H1 (cell line): ENCODE results near the gene ZNF775. TPM values are rescaled to one million over a fixed set of nuclear protein-coding genes. Genes with fewer than 3 reads are reported as not detected.
A peak's percentile ranks its signal among the peaks of the same experiment; 100 is the strongest.

ENCODE experiments used
- CTCF ChIA-PET: fragments of 300-600 bp; sonication (Branson Sonifier 250); formaldehyde crosslinking; loops from one replicate; lab custom pipeline; 2021; ENCODE audit not compliant: partially characterized antibody; lab: Charles Lee
- POLR2A ChIA-PET: fragments of 300-600 bp; sonication (Branson Sonifier 250); formaldehyde crosslinking; loops from one replicate; lab custom pipeline; 2021; ENCODE audit warnings: inconsistent platforms; ENCODE audit not compliant: partially characterized antibody; lab: Charles Lee
- DNase-seq, 2 experiments: peaks; one replicate each; pipeline versions ENCODE4 v3.0.0 to v3.0.0-alpha.2; 2010 to 2022; ENCODE audit warnings: low spot score in 2 of 2, low read depth in 1 of 2, mixed read lengths in 1 of 2
- FAIRE-seq: peaks from 2 replicates; lab custom pipeline; 2011; peaks lifted over from hg19 to GRCh38; lab: Jason Lieb, UNC
- H2AFZ ChIP-seq: 2 replicates; pipeline ENCODE4 v1.8.1; 2012; ENCODE audit warnings: low read length, inconsistent platforms
- H2AK5ac ChIP-seq: 2 replicates; pipeline ENCODE4 v1.6.1; 2013; ENCODE audit warnings: low read depth, low read length
- H2BK120ac ChIP-seq: replicated peaks from 2 replicates; pipeline ENCODE3; 2013; ENCODE audit warnings: low read depth, low read length, inconsistent platforms
- H2BK12ac ChIP-seq: 2 replicates; pipeline ENCODE4 v1.6.1; 2013; ENCODE audit warnings: low read depth, low read length
- H2BK15ac ChIP-seq: 2 replicates; pipeline ENCODE4 v1.6.1; 2013; ENCODE audit warnings: low read length
- H2BK20ac ChIP-seq: 2 replicates; pipeline ENCODE4 v1.6.1; 2013; ENCODE audit warnings: low read length
- H2BK5ac ChIP-seq: 2 replicates; pipeline ENCODE4 v1.6.1; 2013; ENCODE audit warnings: low read depth, low read length
- H3K14ac ChIP-seq: 2 replicates; pipeline ENCODE4 v1.6.1; 2013; ENCODE audit warnings: inconsistent platforms; ENCODE audit not compliant: insufficient read length
- H3K18ac ChIP-seq: 2 replicates; pipeline ENCODE4 v1.6.1; 2013; ENCODE audit warnings: low read length; ENCODE audit errors: extremely low read depth
- H3K23ac ChIP-seq: 2 replicates; pipeline ENCODE4 v1.6.1; 2013; ENCODE audit warnings: inconsistent platforms; ENCODE audit not compliant: insufficient read length
- H3K23me2 ChIP-seq: 2 replicates; pipeline ENCODE4 v1.6.1; 2013; ENCODE audit warnings: low read depth, low read length
- H3K27ac ChIP-seq: 2 replicates; pipeline ENCODE4 v1.6.1; 2011; ENCODE audit warnings: low read depth, low read length, inconsistent platforms
- H3K27me3 ChIP-seq, 4 experiments: replicated peaks in 1 of 4; 1 replicate in 1 of 4; 2 replicates in 3 of 4; pipeline versions ENCODE4 v1.6.1 to v1.8.1; 2011 to 2013; ENCODE audit warnings: low read length in 3 of 4, mild to moderate bottlenecking in 3 of 4, inconsistent platforms in 2 of 4, mixed read lengths in 2 of 4, moderate library complexity in 1 of 4; ENCODE audit not compliant: control insufficient read depth in 3 of 4, insufficient read depth in 3 of 4; ENCODE audit errors: extremely low read depth in 1 of 4
- H3K36me3 ChIP-seq, 4 experiments: 2 replicates each; pipeline versions ENCODE4 v1.6.1 to v1.8.1; 2011 to 2013; ENCODE audit warnings: mild to moderate bottlenecking in 4 of 4, low read length in 3 of 4, moderate library complexity in 2 of 4, control low read depth in 1 of 4, inconsistent platforms in 1 of 4; ENCODE audit not compliant: insufficient read depth in 4 of 4, control insufficient read depth in 2 of 4
- H3K4ac ChIP-seq: replicated peaks from 2 replicates; pipeline ENCODE3; 2013; ENCODE audit warnings: low read length, low read depth, mixed read lengths, inconsistent platforms; ENCODE audit not compliant: insufficient read length
- H3K4me1 ChIP-seq, 4 experiments: replicated peaks in 1 of 4; 1 replicate in 1 of 4; 2 replicates in 3 of 4; pipeline versions ENCODE4 v1.6.1 to v1.8.1; 2011 to 2013; ENCODE audit warnings: low read length in 3 of 4, inconsistent platforms in 2 of 4, mixed read lengths in 1 of 4; ENCODE audit not compliant: insufficient read depth in 4 of 4, control insufficient read depth in 3 of 4
- H3K4me2 ChIP-seq, 2 experiments: 2 replicates each; pipeline versions ENCODE4 v1.6.1 to v1.8.1; 2011 to 2013; ENCODE audit warnings: low read depth in 2 of 2, low read length in 2 of 2, control low read depth in 1 of 2, inconsistent platforms in 1 of 2, mild to moderate bottlenecking in 1 of 2; ENCODE audit not compliant: insufficient read depth in 1 of 2
- H3K4me3 ChIP-seq, 4 experiments: fragments of 200-600, 300-600 bp in 1 of 4; sonication (generic), shearing (Covaris generic), sonication (Bioruptor Twin) in 1 of 4; 2 replicates each; pipeline versions ENCODE4 v1.5.1 to v1.8.1; 2011 to 2016; ENCODE audit warnings: low read length in 4 of 4, low read depth in 3 of 4, control low read depth in 2 of 4, inconsistent platforms in 2 of 4, mild to moderate bottlenecking in 2 of 4, mixed read lengths in 1 of 4, moderate library complexity in 1 of 4; ENCODE audit not compliant: insufficient read depth in 2 of 4; ENCODE audit errors: extremely low read depth in 1 of 4
- H3K56ac ChIP-seq: replicated peaks from 2 replicates; pipeline ENCODE3; 2013; ENCODE audit warnings: low read depth, mild to moderate bottlenecking, mixed read lengths, low read length, inconsistent platforms; ENCODE audit not compliant: insufficient read length
- H3K79me1 ChIP-seq: 2 replicates; pipeline ENCODE4 v1.6.1; 2013; ENCODE audit warnings: low read depth, low read length, control low read depth
- H3K79me2 ChIP-seq, 2 experiments: 2 replicates each; pipeline versions ENCODE4 v1.6.1 to v1.8.1; 2012 to 2013; ENCODE audit warnings: low read length in 2 of 2, mild to moderate bottlenecking in 2 of 2, inconsistent platforms in 1 of 2; ENCODE audit not compliant: insufficient read depth in 2 of 2, control insufficient read depth in 1 of 2
- H3K9ac ChIP-seq, 4 experiments: replicated peaks in 1 of 4; 1 replicate in 1 of 4; 2 replicates in 3 of 4; pipeline versions ENCODE4 v1.6.1 to v1.8.1; 2011 to 2013; ENCODE audit warnings: low read depth in 3 of 4, low read length in 3 of 4, control low read depth in 2 of 4, mild to moderate bottlenecking in 2 of 4, moderate library complexity in 2 of 4, inconsistent platforms in 1 of 4; ENCODE audit errors: extremely low read depth in 1 of 4
- H3K9me3 ChIP-seq, 2 experiments: 2 replicates each; pipeline versions ENCODE4 v1.6.1 to v1.8.1; 2012 to 2013; ENCODE audit warnings: mild to moderate bottlenecking in 2 of 2, moderate library complexity in 2 of 2, control low read depth in 1 of 2, inconsistent platforms in 1 of 2, low read depth in 1 of 2, low read length in 1 of 2, mixed read lengths in 1 of 2; ENCODE audit not compliant: insufficient read depth in 2 of 2
- H4K20me1 ChIP-seq, 2 experiments: replicated peaks in 1 of 2; 2 replicates each; pipeline versions ENCODE3 to v1.8.1; 2011 to 2013; ENCODE audit warnings: inconsistent platforms in 2 of 2, low read length in 2 of 2, mild to moderate bottlenecking in 1 of 2; ENCODE audit not compliant: insufficient read depth in 2 of 2, control insufficient read depth in 1 of 2
- H4K5ac ChIP-seq: 2 replicates; pipeline ENCODE4 v1.6.1; 2013; ENCODE audit warnings: low read length, low read depth, mixed read lengths, inconsistent platforms; ENCODE audit not compliant: insufficient read length
- H4K8ac ChIP-seq: 2 replicates; pipeline ENCODE4 v1.8.0; 2013; ENCODE audit warnings: mild to moderate bottlenecking, moderate library complexity, low read length, inconsistent platforms; ENCODE audit not compliant: insufficient read depth; ENCODE audit errors: extremely low read depth
- H4K91ac ChIP-seq: replicated peaks from 2 replicates; pipeline ENCODE3; 2013; ENCODE audit warnings: low read length, mixed read lengths, inconsistent platforms; ENCODE audit not compliant: insufficient read length
- CHD2 ChIP-seq: IDR thresholded peaks from 2 replicates; pipeline ENCODE4 v1.6.1; 2012; ENCODE audit warnings: low read length, improper control_type of control experiment
- EGR1 ChIP-seq: IDR thresholded peaks from 2 replicates; pipeline ENCODE4 v1.6.1; 2011; ENCODE audit warnings: low read depth, low read length, borderline replicate concordance
- HDAC2 ChIP-seq, 2 experiments: fragments of 300-600 bp in 1 of 2; sonication (generic) in 1 of 2; IDR thresholded peaks; 2 replicates each; pipeline ENCODE4 v1.6.1; 2011 to 2012; ENCODE audit warnings: low read depth in 2 of 2, low read length in 2 of 2, mild to moderate bottlenecking in 2 of 2, moderate library complexity in 2 of 2, borderline replicate concordance in 1 of 2, inconsistent platforms in 1 of 2
- NRF1 ChIP-seq: IDR thresholded peaks from 2 replicates; pipeline ENCODE4 v1.6.1; 2011; ENCODE audit warnings: mild to moderate bottlenecking, low read depth, low read length, improper control_type of control experiment
- POLR2A ChIP-seq, 2 experiments: IDR thresholded peaks; 1 replicate in 1 of 2; 2 replicates in 1 of 2; pipeline ENCODE4 v1.6.1; 2011; ENCODE audit warnings: low read depth in 2 of 2, low read length in 2 of 2, mild to moderate bottlenecking in 2 of 2; ENCODE audit errors: control extremely low read depth in 1 of 2
- RFX5 ChIP-seq: IDR thresholded peaks from 2 replicates; pipeline ENCODE4 v1.6.1; 2011; ENCODE audit warnings: low read depth, low read length, improper control_type of control experiment, borderline replicate concordance
- TAF1 ChIP-seq: IDR thresholded peaks from 2 replicates; pipeline ENCODE4 v1.6.1; 2011; ENCODE audit warnings: mild to moderate bottlenecking, low read depth, low read length
- WGBS, 2 experiments: shearing (Covaris generic) in 1 of 2; methylation state at CpG; one replicate each; pipeline versions ENCODE4 v1.1.6 to v1.1.7; 2013 to 2015; ENCODE audit warnings: low lambda C conversion rate in 2 of 2, mixed read lengths in 2 of 2, inconsistent platforms in 1 of 2, low coverage in 1 of 2, missing lambda C conversion rate in 1 of 2; ENCODE audit not compliant: insufficient replicate concordance in 2 of 2, insufficient coverage in 1 of 2, insufficient read length in 1 of 2; ENCODE audit errors: extremely low coverage in 1 of 2, missing lambda C conversion rate in 1 of 2; 5-methylcytosine and 5-hydroxymethylcytosine counted together
- polyA plus RNA-seq, 7 experiments: library from polyadenylated mRNA; depleted of rRNA in 3 of 7; stranded (reverse) in 5 of 7; unstranded in 2 of 7; fragments of >200 nt in 5 of 7; fragments of 200-250 nt in 2 of 7; gene quantifications; 1 replicate in 5 of 7; 2 replicates in 1 of 7; 4 replicates in 1 of 7; pipeline versions ENCODE4 v1.2.1 to v1.2.3, GENCODE V29; 2011 to 2013; ENCODE audit warnings: missing spikeins in 2 of 7, mixed read lengths in 2 of 7
- total RNA-seq: library from RNA; stranded (reverse); fragmentation: NEBNext Ultra II Directional; extraction: Animal tissue kit (Norgen Biotek cat#: 25700); gene quantifications from 2 replicates; pipeline ENCODE4 v1.2.1, GENCODE V29; 2021
- TF ChIP-seq, protein P1 (sequence below), 3 experiments: IDR thresholded peaks; 1 replicate in 2 of 3; 2 replicates in 1 of 3; pipeline versions ENCODE4 v1.5.1 to v1.6.1; 2011; ENCODE audit warnings: low read length in 3 of 3, mild to moderate bottlenecking in 3 of 3, inconsistent platforms in 2 of 3, low read depth in 1 of 3, moderate library complexity in 1 of 3; ENCODE audit not compliant: insufficient read depth in 1 of 3; ENCODE audit errors: control extremely low read depth in 1 of 3

ZNF775 gene
- total and polyA plus RNA-seq, 2 of the 8 experiments (the other 6 are each of a cell fraction or from before 2014, with no cell fraction given) = 13.6 to 21.5 TPM

DNA sequence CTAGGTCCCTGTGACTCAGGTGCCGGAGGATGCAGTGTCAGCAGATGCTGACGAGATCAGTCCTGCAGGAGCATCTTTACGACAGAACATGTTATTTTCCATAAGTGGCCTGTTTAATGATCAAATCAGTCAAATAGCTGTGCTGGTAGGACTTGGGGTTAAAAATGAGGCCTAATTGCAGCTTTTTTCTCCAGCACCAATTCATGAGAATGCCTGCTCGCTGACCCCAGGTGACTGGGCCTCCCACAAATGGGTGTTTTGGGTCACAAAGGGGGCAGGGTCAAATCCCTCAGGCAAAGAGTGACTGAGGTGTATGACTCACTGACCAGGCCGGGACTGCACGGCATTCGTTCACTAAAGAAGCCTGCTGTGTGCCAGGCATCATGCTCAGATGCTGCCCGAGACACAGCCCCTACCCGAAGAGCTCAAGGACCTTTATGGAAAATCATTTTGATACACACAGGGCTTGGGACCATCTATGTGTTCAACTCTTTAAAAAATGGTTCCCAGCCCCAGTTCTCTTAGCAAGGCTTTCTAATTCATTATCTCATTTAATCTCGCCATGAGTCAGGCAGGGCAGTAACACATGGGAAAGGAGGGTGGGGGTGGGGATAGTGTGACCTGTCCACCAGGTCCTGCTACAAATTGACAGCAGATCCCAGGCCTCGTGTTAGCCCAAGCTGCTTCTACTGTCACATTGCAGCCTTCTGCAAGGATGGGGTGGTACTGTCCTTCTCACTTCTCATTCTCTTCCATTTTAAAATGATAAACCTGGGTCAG lies 21.1 kb downstream of the ZNF775 start:
- no peak overlapping the region; a peak in 1 of 8 replicates for H3K4me3 ChIP-seq
- peak overlapping the region; percentile 90 for H3K27ac ChIP-seq
- CTCF ChIA-PET = interaction anchor here (0.6 to 3.8 kb wide), 9 partner anchors 11 to 51 kb away, joined by 3 to 31 read pairs (median 4); no protein-coding TSS in a partner anchor

More for the DNA sequence above, 21.1 kb downstream of the ZNF775 start:
- no peak for TF ChIP-seq CHD2
- peak in 1 of 2 experiments; percentile 18; a peak in 1 of 3 replicates for TF ChIP-seq POLR2A (IDR thresholded peaks at IDR 0.05; ENCODE audit: control extremely low read depth in 1 of 2, low read depth in 2 of 2, low read length in 2 of 2)
- no peak for TF ChIP-seq TAF1
- no peak for TF ChIP-seq RFX5
- TF ChIP-seq, protein P1, sequence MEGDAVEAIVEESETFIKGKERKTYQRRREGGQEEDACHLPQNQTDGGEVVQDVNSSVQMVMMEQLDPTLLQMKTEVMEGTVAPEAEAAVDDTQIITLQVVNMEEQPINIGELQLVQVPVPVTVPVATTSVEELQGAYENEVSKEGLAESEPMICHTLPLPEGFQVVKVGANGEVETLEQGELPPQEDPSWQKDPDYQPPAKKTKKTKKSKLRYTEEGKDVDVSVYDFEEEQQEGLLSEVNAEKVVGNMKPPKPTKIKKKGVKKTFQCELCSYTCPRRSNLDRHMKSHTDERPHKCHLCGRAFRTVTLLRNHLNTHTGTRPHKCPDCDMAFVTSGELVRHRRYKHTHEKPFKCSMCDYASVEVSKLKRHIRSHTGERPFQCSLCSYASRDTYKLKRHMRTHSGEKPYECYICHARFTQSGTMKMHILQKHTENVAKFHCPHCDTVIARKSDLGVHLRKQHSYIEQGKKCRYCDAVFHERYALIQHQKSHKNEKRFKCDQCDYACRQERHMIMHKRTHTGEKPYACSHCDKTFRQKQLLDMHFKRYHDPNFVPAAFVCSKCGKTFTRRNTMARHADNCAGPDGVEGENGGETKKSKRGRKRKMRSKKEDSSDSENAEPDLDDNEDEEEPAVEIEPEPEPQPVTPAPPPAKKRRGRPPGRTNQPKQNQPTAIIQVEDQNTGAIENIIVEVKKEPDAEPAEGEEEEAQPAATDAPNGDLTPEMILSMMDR (IDR thresholded peaks at IDR 0.05; ENCODE audit: control extremely low read depth in 1 of 3, insufficient read depth in 1 of 3, low read depth in 1 of 3, low read length in 3 of 3) = no peak
- TF ChIP-seq NRF1 = no peak
- no peak for TF ChIP-seq HDAC2 (IDR thresholded peaks at IDR 0.05; ENCODE audit: borderline replicate concordance in 1 of 2, low read depth in 2 of 2, low read length in 2 of 2)
- TF ChIP-seq EGR1 = no peak
- Histone ChIP-seq H3K27me3 (no peaks in the 10 kb centered on the region), H3K23me2 (peaks cover 2% of the 10 kb centered on the region; the same call in 1 of the 2 replicates), H3K4me2 (no peak overlapping the region), H4K91ac (peak overlapping the region; percentile 98), H2BK12ac (peak overlapping the region; percentile 97), H3K9me3 (no peaks in the 10 kb centered on the region), H2BK15ac (0 out of 2 replicates have a peak overlapping the region, but pooled peaks have one; percentile 53), H3K79me2 (peaks cover 0 to 12% of the 10 kb centered on the region in 2 experiments; a peak in 2 of 4 replicates), H3K79me1 (no peaks in the 10 kb centered on the region), H2AFZ (no peak overlapping the region), H3K4ac (no peak overlapping the region), H4K20me1 (no peaks in the 10 kb centered on the region), H3K36me3 (peaks cover 6 to 35% (median 15%) of the 10 kb centered on the region in 4 experiments; a peak in 6 of 8 replicates), H2BK20ac (peak overlapping the region; percentile 100), H4K5ac (peak overlapping the region; percentile 93), H2BK120ac (peak overlapping the region; percentile 98), H3K18ac (peak overlapping the region; percentile 89), H4K8ac (no peak overlapping the region), H3K9ac (peak overlapping the region in 2 of 4 experiments; percentile 20 to 38; a peak in 3 of 7 replicates), H3K4me1 (peaks cover 32 to 56% (median 47%) of the 10 kb centered on the region in 4 experiments), H2AK5ac (peak overlapping the region; percentile 84), H3K14ac (no peak overlapping the region), H2BK5ac (peak overlapping the region; percentile 97), H3K56ac (no peak overlapping the region), H3K23ac (no peak overlapping the region)
- POLR2A ChIA-PET = interaction anchor here (1.3 to 13.9 kb wide), 9 partner anchors 8 to 71 kb away, joined by 3 to 230 read pairs (median 9); partner anchors contain the start of genes RARRES2 and REPIN1
- FAIRE-seq = no peak
- no peak for DNase-seq
- WGBS, 2 experiments = 68% methylated on average over 11 of the region's 11 CpGs; no CpG with 5 or more reads in 1 of the 2 experiments
